MM.1S (cell line): ENCODE measurements around the gene CHID1.

Source experiments
- EZH2phosphoT487 ChIP-seq: fragments of 300-600 bp; sonication (generic); IDR thresholded peaks from 2 replicates; pipeline ENCODE4 v1.6.1; 2018; ENCODE audit warnings: antibody characterized with exemption, low read length
- TF ChIP-seq, protein P1 (sequence below): fragments of 300-600 bp; sonication (generic); IDR thresholded peaks from 2 replicates; pipeline ENCODE4 v1.5.1; 2016; ENCODE audit warnings: antibody characterized with exemption, low read length, mixed read lengths

DNA sequence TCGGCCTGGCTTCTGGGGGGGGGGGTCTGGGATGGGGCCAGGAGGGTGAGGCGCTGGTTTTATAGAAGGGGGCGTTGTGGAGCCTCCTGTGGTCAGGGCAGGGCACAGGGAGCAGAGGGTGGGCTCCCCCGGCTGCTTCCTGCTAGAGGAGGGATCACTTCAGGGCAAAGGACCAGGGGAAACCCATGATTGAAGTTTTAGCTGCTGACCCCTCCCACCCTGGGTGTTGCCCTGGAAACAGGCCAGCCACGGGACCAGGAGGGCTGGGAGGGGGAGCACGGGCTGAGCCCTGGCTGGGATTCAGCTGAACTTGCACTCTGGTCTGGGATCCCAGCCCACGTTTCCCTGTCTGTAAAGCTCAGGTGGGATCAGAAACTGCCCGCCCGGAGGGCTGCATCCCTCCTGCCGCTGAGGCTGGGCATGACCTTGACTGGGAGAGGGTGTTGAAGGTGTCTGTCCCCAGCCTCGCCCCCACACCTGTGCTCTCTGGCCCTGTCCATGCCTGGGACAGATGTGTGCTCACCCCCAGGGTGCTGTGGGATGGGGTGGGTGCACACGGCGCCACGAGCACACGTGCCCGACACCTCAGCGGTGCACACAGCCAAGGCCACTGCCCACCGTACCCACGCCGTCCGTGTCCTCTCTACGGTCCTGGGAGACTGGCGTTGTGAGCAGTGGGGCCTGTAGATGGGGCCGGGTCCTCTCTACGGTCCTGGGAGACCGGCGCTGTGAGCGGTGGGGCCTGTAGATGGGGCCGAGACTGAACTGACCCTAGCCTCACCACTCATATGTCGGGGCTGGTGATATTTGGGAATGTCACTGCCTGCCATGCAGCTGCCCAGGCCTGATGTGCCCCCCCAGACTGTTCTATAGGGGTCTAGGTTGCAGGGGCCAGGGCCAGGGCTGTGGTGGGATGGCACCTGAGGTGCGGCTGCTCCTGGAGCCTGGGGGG, 65.6 kb downstream of the CHID1 start:
- TF ChIP-seq, protein P1, sequence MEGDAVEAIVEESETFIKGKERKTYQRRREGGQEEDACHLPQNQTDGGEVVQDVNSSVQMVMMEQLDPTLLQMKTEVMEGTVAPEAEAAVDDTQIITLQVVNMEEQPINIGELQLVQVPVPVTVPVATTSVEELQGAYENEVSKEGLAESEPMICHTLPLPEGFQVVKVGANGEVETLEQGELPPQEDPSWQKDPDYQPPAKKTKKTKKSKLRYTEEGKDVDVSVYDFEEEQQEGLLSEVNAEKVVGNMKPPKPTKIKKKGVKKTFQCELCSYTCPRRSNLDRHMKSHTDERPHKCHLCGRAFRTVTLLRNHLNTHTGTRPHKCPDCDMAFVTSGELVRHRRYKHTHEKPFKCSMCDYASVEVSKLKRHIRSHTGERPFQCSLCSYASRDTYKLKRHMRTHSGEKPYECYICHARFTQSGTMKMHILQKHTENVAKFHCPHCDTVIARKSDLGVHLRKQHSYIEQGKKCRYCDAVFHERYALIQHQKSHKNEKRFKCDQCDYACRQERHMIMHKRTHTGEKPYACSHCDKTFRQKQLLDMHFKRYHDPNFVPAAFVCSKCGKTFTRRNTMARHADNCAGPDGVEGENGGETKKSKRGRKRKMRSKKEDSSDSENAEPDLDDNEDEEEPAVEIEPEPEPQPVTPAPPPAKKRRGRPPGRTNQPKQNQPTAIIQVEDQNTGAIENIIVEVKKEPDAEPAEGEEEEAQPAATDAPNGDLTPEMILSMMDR = no peak
- no peak for TF ChIP-seq EZH2phosphoT487
